ENCODE results near the gene TMEM238. TPM values are rescaled to one million over a fixed set of nuclear protein-coding genes. Genes with fewer than 3 reads are reported as not detected.

The TMEM238 gene
- total RNA-seq, 1 experiment from 2014 or later, result 7.4 TPM

- no peak for ATAC-seq
- Histone ChIP-seq H3K9me3 (ENCODE audit: control insufficient read depth, insufficient read depth, low read depth, low read length) (no peaks in the 10 kb centered on the region), H3K4me3 (ENCODE audit: low read depth in 2 of 2, low read length in 2 of 2) (peak overlapping the region; percentile 73 to 87), H3K36me3 (ENCODE audit: control insufficient read depth, insufficient read depth, low read length) (no peaks in the 10 kb centered on the region), H3K4me1 (ENCODE audit: control insufficient read depth, insufficient read depth, low read length) (peaks cover 16% of the 10 kb centered on the region), H3K27me3 (ENCODE audit: control insufficient read depth, insufficient read depth, low read length) (no peaks in the 10 kb centered on the region), H3K27ac (ENCODE audit: low read length) (peak overlapping the region; percentile 83)
- in situ Hi-C loops (cut with HindIII; ENCODE audit: low pct_unique_long_range_greater_than_20kb, low sequenced_read_pairs) (no loop called here), intact Hi-C loops (cut with micrococcal nuclease; ENCODE audit: unreplicated experiment) (no loop called here)
- no peak for DNase-seq (ENCODE audit: low read depth, low spot score)
- BruUV-seq (replicated peaks), result no TSS peak
- POLR2A ChIA-PET, result interaction anchor here (0.6 to 0.7 kb wide), 2 partner anchors 9 to 39 kb away, joined by 3 read pairs; no protein-coding TSS in a partner anchor
- CTCF ChIA-PET, result interaction anchor here (0.7 kb wide), 2 partner anchors 23 to 163 kb away, joined by 5 to 9 read pairs; no protein-coding TSS in a partner anchor
- TF ChIP-seq SIN3A (IDR thresholded peaks at IDR 0.05; ENCODE audit: borderline replicate concordance, insufficient read depth, low read depth, low read length) (no peak), POLR2AphosphoS5 (IDR thresholded peaks at IDR 0.05; ENCODE audit: low read depth, low read length) (no peak)
Observed at GRCh38 chr19:55341171-55341588, 42.9 kb downstream of the TMEM238 start.

GRCh38 chr19:55340784-55341147 lies 43.3 kb downstream of the TMEM238 start:
- peak overlapping the region; percentile 83 for H3K27ac ChIP-seq (ENCODE audit: low read length)
- H3K9me3 ChIP-seq (ENCODE audit: control insufficient read depth, insufficient read depth, low read depth, low read length), result no peaks in the 10 kb centered on the region
- H3K36me3 ChIP-seq (ENCODE audit: control insufficient read depth, insufficient read depth, low read length), result no peaks in the 10 kb centered on the region
- no peak for ATAC-seq
- no peaks in the 10 kb centered on the region for H3K27me3 ChIP-seq (ENCODE audit: control insufficient read depth, insufficient read depth, low read length)
- H3K4me1 ChIP-seq (ENCODE audit: control insufficient read depth, insufficient read depth, low read length), result peaks cover 16% of the 10 kb centered on the region
- H3K4me3 ChIP-seq (ENCODE audit: low read depth in 2 of 2, low read length in 2 of 2), result peak overlapping the region; percentile 73 to 87
- ChIA-PET CTCF (interaction anchor here (0.7 kb wide), 2 partner anchors 24 to 164 kb away, joined by 5 to 9 read pairs; no protein-coding TSS in a partner anchor), POLR2A (interaction anchor here (0.6 to 0.7 kb wide), 2 partner anchors 8 to 38 kb away, joined by 3 read pairs; no protein-coding TSS in a partner anchor)
- TF ChIP-seq, protein P1, sequence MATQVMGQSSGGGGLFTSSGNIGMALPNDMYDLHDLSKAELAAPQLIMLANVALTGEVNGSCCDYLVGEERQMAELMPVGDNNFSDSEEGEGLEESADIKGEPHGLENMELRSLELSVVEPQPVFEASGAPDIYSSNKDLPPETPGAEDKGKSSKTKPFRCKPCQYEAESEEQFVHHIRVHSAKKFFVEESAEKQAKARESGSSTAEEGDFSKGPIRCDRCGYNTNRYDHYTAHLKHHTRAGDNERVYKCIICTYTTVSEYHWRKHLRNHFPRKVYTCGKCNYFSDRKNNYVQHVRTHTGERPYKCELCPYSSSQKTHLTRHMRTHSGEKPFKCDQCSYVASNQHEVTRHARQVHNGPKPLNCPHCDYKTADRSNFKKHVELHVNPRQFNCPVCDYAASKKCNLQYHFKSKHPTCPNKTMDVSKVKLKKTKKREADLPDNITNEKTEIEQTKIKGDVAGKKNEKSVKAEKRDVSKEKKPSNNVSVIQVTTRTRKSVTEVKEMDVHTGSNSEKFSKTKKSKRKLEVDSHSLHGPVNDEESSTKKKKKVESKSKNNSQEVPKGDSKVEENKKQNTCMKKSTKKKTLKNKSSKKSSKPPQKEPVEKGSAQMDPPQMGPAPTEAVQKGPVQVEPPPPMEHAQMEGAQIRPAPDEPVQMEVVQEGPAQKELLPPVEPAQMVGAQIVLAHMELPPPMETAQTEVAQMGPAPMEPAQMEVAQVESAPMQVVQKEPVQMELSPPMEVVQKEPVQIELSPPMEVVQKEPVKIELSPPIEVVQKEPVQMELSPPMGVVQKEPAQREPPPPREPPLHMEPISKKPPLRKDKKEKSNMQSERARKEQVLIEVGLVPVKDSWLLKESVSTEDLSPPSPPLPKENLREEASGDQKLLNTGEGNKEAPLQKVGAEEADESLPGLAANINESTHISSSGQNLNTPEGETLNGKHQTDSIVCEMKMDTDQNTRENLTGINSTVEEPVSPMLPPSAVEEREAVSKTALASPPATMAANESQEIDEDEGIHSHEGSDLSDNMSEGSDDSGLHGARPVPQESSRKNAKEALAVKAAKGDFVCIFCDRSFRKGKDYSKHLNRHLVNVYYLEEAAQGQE (IDR thresholded peaks at IDR 0.05; ENCODE audit: insufficient read depth in 1 of 2, low read depth in 2 of 2, low read length in 1 of 2), result no peak
- no peak for TF ChIP-seq SIN3A (IDR thresholded peaks at IDR 0.05; ENCODE audit: borderline replicate concordance, insufficient read depth, low read depth, low read length)
- TF ChIP-seq POLR2AphosphoS5 (IDR thresholded peaks at IDR 0.05; ENCODE audit: low read depth, low read length), result no peak
- TF ChIP-seq TCF7L2 (IDR thresholded peaks at IDR 0.05; ENCODE audit: low read depth, low read length), result no peak
- intact Hi-C loops (cut with micrococcal nuclease; ENCODE audit: unreplicated experiment), result no loop called here
- no TSS peak for BruUV-seq (replicated peaks)
- in situ Hi-C loops (cut with HindIII; ENCODE audit: low pct_unique_long_range_greater_than_20kb, low sequenced_read_pairs), result no loop called here
- no peak for DNase-seq (ENCODE audit: low read depth, low spot score)

DNA sequence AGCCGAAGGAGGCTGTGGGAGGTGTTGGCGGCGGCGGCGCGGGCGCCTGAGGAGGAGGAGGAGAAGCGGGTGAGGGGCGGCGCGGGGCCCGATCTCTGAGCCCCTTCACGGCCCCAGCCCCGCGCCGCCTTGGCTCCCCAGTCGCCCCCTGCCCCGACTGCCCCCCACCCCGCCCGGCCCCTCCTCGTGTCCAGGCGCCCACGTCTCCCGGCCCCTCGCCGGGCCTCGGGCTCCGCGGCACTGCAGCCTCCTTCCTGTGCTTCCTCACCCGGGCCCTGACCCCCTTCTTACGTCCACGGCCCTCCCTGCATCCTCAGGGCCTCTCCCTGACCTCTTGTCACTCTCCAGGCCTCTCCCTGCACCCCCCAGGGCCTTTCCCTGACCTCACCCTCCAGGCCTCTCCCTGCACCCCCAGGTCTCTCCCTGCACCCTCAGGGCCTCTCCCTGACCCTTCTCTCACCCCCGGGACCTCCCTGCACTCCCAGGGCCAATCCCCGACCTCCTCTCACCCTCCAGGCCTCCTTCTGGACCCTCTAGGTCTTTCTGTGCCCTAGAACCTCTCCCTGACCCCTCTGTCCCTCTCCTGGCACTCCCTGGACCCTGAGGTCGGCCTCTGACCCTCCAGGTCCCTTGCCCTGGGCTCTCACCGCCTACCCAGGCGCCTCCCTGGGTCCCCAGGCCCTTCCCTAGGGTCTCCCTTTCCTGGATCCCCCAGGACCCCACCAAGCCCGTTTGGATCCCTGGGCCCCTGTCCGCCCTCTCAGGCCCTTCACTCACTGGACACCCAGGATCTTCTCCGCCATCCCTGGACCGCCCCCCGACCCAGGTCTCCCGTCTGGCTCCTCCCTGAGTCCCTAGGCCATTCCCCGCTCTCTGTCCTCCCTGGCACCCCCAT lies 44.0 kb downstream of the TMEM238 start:
- Histone ChIP-seq H3K36me3 (ENCODE audit: control insufficient read depth, insufficient read depth, low read length) (no peaks in the 10 kb centered on the region), H3K27ac (ENCODE audit: low read length) (peak overlapping the region; percentile 83), H3K9me3 (ENCODE audit: control insufficient read depth, insufficient read depth, low read depth, low read length) (no peaks in the 10 kb centered on the region), H3K4me1 (ENCODE audit: control insufficient read depth, insufficient read depth, low read length) (peaks cover 16% of the 10 kb centered on the region), H3K4me3 (ENCODE audit: low read depth in 2 of 2, low read length in 2 of 2) (peak overlapping the region; percentile 73 to 87), H3K27me3 (ENCODE audit: control insufficient read depth, insufficient read depth, low read length) (no peaks in the 10 kb centered on the region)
- intact Hi-C loops (cut with micrococcal nuclease; ENCODE audit: unreplicated experiment), result no loop called here
- peak; percentile 52 for TF ChIP-seq POLR2AphosphoS5 (IDR thresholded peaks at IDR 0.05; ENCODE audit: low read depth, low read length)
- TF ChIP-seq, protein P2, sequence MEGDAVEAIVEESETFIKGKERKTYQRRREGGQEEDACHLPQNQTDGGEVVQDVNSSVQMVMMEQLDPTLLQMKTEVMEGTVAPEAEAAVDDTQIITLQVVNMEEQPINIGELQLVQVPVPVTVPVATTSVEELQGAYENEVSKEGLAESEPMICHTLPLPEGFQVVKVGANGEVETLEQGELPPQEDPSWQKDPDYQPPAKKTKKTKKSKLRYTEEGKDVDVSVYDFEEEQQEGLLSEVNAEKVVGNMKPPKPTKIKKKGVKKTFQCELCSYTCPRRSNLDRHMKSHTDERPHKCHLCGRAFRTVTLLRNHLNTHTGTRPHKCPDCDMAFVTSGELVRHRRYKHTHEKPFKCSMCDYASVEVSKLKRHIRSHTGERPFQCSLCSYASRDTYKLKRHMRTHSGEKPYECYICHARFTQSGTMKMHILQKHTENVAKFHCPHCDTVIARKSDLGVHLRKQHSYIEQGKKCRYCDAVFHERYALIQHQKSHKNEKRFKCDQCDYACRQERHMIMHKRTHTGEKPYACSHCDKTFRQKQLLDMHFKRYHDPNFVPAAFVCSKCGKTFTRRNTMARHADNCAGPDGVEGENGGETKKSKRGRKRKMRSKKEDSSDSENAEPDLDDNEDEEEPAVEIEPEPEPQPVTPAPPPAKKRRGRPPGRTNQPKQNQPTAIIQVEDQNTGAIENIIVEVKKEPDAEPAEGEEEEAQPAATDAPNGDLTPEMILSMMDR (IDR thresholded peaks at IDR 0.05), result no peak
- ATAC-seq (0 out of 2 replicates have a peak, but pooled peaks have one; percentile 0), DNase-seq (ENCODE audit: low read depth, low spot score) (no peak)
- ChIA-PET POLR2A (interaction anchor here (0.6 to 1.5 kb wide), 11 partner anchors 8 to 312 kb away, joined by 3 to 24 read pairs (median 4); partner anchors contain the start of gene TMEM238), CTCF (interaction anchor here (0.6 to 2.4 kb wide), 5 partner anchors 18 to 164 kb away, joined by 3 to 16 read pairs (median 4); no protein-coding TSS in a partner anchor)
- in situ Hi-C loops (cut with HindIII; ENCODE audit: low pct_unique_long_range_greater_than_20kb, low sequenced_read_pairs), result no loop called here
- no TSS peak for BruUV-seq (replicated peaks)
